ENCODE data around the gene TULP1. TPM values are rescaled to one million over a fixed set of nuclear protein-coding genes. Genes with fewer than 3 reads are reported as not detected.

TULP1 gene
- total RNA-seq, 1 experiment from 2014 or later = not detected

- Histone ChIP-seq H3K27me3 (ENCODE audit: insufficient read depth, low read length) (0 out of 2 replicates have a peak, but pooled peaks cover 17% of the 10 kb centered on the region), H3K27ac (ENCODE audit: low read depth, low read length) (no peak overlapping the region), H3K79me2 (ENCODE audit: insufficient read depth, low read length) (no peaks in the 10 kb centered on the region), H3K36me3 (ENCODE audit: control insufficient read depth in 1 of 2, insufficient read depth in 2 of 2, low read length in 2 of 2) (no peaks in the 10 kb centered on the region), H3K9ac (ENCODE audit: low read length) (no peak overlapping the region), H3K9me3 (ENCODE audit: control insufficient read depth in 1 of 2, insufficient read depth in 1 of 2, low read depth in 1 of 2, low read length in 2 of 2) (no peaks in the 10 kb centered on the region), H4K20me1 (ENCODE audit: insufficient read depth) (no peaks in the 10 kb centered on the region), H2AFZ (ENCODE audit: low read depth, low read length, poor library complexity, severe bottlenecking) (no peak overlapping the region), H3K4me3 (replicated peaks in 1 of 2; ENCODE audit: low read depth in 1 of 2, low read length in 2 of 2) (no peak overlapping the region), H3K4me2 (ENCODE audit: low read length) (no peak overlapping the region), H3K4me1 (ENCODE audit: control insufficient read depth in 1 of 2, insufficient read depth in 2 of 2, low read length in 2 of 2) (no peaks in the 10 kb centered on the region), H3K9me2 (ENCODE audit: insufficient read depth) (no peaks in the 10 kb centered on the region)
- TF ChIP-seq ZBTB33 (IDR thresholded peaks at IDR 0.05; ENCODE audit: extremely low read depth, insufficient replicate concordance, low read length) = no peak
- TF ChIP-seq, protein P1, sequence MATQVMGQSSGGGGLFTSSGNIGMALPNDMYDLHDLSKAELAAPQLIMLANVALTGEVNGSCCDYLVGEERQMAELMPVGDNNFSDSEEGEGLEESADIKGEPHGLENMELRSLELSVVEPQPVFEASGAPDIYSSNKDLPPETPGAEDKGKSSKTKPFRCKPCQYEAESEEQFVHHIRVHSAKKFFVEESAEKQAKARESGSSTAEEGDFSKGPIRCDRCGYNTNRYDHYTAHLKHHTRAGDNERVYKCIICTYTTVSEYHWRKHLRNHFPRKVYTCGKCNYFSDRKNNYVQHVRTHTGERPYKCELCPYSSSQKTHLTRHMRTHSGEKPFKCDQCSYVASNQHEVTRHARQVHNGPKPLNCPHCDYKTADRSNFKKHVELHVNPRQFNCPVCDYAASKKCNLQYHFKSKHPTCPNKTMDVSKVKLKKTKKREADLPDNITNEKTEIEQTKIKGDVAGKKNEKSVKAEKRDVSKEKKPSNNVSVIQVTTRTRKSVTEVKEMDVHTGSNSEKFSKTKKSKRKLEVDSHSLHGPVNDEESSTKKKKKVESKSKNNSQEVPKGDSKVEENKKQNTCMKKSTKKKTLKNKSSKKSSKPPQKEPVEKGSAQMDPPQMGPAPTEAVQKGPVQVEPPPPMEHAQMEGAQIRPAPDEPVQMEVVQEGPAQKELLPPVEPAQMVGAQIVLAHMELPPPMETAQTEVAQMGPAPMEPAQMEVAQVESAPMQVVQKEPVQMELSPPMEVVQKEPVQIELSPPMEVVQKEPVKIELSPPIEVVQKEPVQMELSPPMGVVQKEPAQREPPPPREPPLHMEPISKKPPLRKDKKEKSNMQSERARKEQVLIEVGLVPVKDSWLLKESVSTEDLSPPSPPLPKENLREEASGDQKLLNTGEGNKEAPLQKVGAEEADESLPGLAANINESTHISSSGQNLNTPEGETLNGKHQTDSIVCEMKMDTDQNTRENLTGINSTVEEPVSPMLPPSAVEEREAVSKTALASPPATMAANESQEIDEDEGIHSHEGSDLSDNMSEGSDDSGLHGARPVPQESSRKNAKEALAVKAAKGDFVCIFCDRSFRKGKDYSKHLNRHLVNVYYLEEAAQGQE (IDR thresholded peaks at IDR 0.05; ENCODE audit: low read depth) = no peak
- no peak for TF ChIP-seq ZNF274 (IDR thresholded peaks at IDR 0.05; ENCODE audit: low read depth, low read length)
- TF ChIP-seq FOSL1 (IDR thresholded peaks at IDR 0.05; ENCODE audit: low read depth) = no peak
- TF ChIP-seq, protein P2, sequence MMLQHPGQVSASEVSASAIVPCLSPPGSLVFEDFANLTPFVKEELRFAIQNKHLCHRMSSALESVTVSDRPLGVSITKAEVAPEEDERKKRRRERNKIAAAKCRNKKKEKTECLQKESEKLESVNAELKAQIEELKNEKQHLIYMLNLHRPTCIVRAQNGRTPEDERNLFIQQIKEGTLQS (IDR thresholded peaks at IDR 0.05) = no peak
- no peak for TF ChIP-seq SP1 (IDR thresholded peaks at IDR 0.05; ENCODE audit: low read depth)
- TF ChIP-seq EZH2 (IDR thresholded peaks at IDR 0.05) = no peak
- TF ChIP-seq POLR2A (IDR thresholded peaks at IDR 0.05; ENCODE audit: borderline replicate concordance, extremely low read depth, insufficient read depth, insufficient read length) = no peak
- no peak for TF ChIP-seq RAD21 (IDR thresholded peaks at IDR 0.05; ENCODE audit: low read depth)
- TF ChIP-seq YY1 (IDR thresholded peaks at IDR 0.05; ENCODE audit: extremely low read depth, insufficient replicate concordance, low read depth, low read length) = no peak
- no peak for TF ChIP-seq SIN3A (IDR thresholded peaks at IDR 0.05; ENCODE audit: low read depth)
- TF ChIP-seq CTCF (IDR thresholded peaks at IDR 0.05 in 2 of 3, conservative IDR thresholded peaks at IDR 0.05 in 1 of 3; ENCODE audit: borderline replicate concordance in 1 of 3, insufficient read depth in 1 of 3, low read depth in 2 of 3, low read length in 2 of 3) = no peak
- TF ChIP-seq CBX3 (IDR thresholded peaks at IDR 0.05; ENCODE audit: low read depth) = no peak
- no peak for TF ChIP-seq CEBPB (IDR thresholded peaks at IDR 0.05; ENCODE audit: low read depth)
- no peak for TF ChIP-seq ZFX (IDR thresholded peaks at IDR 0.05)
- TF ChIP-seq JUND (IDR thresholded peaks at IDR 0.05) = no peak
- DNase-seq (ENCODE audit: low read depth, low spot score) = no peak
- ATAC-seq = no peak
- ChIA-PET POLR2A (no interaction called here), CTCF (no interaction called here), RAD21 (ENCODE audit: low non-redundant PET in 1 of 2, low total read pairs in 2 of 2, uncharacterized antibody in 2 of 2, unreplicated experiment in 2 of 2) (no interaction called here)
- intact Hi-C loops (cut with micrococcal nuclease) = no loop called here
- no TSS peak for BruUV-seq (replicated peaks)
Measured at GRCh38 chr6:35562060-35562459, 49.4 kb upstream of the TULP1 start.

Measured in HCT116 (cell line).